ENCODE results near the gene CIDEC. TPM values are rescaled to one million over a fixed set of nuclear protein-coding genes. Genes with fewer than 3 reads are reported as not detected.
"Not testable (repeated sequence)": the region's sequence is repeated elsewhere in the genome, so short reads cannot be mapped to it uniquely, and the experiment has no call there.

Gene CIDEC
- polyA plus RNA-seq, 10 donors: 0.21 to 1.1 (median 0.41) TPM; not detected in 2

DNA sequence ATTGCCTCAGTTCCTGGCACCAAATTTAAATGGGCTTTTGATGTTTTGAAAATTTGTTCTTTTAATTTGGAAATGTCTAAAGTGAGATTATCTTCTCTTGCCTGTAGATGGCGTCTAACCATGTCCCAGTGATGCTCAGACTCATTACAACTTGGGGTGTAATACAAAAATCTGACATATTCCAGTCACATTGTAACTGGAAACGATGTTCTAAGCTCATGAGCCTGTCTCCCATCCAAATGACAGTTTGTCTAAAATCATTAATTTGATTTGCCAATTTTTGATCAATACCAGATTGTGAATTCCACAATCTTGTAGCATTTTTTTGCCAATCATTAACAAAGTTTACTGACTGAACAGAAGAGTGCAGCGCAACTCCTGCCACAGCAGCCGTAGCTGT is 31.2 kb downstream of the CIDEC start:
- DNase-seq: peak in 1 of 3 donors; percentile 41

DNA sequence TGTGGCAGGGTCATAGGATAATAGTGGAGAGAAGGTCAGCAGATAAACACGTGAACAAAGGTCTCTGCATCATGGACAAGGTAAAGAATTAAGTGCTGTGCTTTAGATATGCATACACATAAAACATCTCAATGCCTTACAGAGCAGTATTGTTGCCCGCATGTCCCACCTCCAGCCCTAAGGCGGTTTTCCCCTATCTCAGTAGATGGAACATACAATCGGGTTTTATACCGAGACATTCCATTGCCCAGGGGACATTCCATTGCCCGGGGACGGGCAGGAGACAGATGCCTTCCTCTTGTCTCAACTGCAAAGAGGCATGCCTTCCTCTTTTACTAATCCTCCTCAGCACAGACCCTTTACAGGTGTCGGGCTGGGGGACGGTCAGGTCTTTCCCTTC is 32.2 kb downstream of the CIDEC start:
- not testable (repeated sequence) for DNase-seq

DNA sequence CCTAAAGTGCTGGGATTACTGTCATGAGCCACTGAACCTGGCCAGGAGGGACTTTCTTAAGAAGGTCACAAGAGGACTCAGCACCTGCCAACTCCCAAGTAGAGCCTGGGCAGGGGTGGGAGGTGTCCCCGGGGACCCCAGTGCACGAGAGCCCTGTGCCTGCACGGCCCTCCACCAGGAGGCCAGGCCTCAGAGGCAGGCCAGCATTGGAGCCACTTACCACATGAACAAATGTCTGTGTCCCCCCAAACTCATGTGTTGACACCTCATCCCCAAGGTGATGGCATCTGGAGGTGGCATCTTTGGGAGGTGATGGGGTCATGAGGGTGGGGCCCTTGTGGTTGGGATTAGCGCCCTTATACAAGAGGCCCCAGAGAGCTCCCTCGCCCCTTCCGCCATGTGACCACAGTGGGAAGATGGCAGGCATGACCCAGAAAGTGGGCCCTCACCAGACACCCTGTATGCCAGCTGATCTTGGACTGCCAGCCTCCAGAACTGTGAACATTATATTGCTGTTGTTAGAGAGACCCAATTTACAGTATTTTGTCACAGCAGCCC is 33.0 kb downstream of the CIDEC start:
- no peak for DNase-seq

DNA sequence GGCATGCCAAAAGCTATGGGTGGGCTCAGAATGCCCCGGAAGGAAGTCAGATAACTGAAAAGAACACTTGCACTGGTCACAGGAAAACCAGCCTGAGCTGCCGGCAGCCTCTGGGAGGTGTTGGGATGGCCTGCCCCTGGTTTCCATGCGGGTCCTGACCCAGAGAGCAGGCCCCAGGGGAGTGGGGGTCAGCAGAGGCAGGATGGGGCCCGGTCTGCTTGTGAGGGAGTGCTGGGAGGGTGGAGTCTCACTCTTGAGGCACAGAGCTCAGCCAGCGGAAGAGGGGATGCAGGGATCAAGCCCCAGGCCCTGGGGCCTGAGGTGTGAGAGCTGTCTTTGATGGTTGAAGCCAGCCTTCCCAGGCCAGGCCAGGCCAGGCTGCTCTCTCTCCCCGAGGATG is 33.8 kb downstream of the CIDEC start:
- no peak for DNase-seq

DNA sequence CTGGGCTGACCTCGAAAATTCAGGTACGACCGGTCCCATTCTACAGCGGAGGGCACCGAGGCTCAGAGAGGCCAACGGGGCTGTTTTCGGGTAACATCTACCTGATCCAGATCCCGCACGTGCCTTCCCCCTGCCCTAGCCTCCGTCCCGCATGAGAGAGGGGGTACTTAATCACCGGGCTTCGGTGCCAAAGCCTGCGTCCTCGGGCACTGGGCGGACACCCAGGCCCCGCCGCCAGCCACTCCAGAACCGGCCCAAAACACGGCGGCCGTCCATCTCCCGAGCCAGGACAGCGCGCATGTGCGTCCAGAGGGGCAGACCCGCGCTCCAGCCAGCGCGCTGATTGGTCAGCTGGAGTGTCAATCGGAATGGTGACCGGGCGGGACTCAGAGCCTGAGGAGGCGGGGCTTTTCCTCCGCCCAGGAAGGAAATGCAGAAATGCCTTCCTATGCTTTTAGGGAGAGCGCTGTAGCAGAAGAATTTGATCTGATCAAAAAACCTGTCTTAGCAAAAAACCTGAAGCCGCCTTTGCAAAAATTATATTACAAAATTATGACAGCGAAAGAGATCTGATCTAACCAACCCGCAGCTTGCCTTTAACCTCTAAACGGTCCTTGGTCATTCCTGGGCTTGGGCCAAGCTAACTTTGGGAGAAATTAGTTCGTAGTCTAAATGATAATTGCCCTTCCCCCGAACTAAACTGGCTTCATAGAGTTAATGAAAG is 36.2 kb downstream of the CIDEC start, which contains the start of gene RPUSD3:
Gene RPUSD3, minus strand, starts transcription at position 294 of the 724 bp plus-strand sequence. Its CDS starts 18 bp downstream, at position 276.
- peak; percentile 96 to 99 (median 98) for DNase-seq

DNA sequence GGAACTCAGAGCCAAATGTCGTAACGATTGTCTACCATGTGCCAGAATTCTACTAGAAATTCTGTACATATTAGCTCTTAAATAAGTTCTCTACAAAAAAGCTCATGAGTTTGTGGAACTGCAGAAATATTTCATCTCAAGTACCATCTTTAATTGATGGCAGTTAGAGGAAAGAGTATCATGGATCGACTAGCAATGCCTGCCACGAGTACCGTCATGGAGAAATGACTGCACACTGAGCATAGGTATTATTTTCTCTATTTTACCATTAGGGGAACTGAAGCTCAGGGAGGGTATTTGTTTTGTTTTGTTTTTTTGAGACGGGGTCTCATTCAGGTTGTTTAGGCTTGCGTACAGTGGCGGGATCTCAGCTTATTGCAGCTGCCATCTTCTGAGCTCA is 39.0 kb downstream of the CIDEC start:
- no peak for DNase-seq

DNA sequence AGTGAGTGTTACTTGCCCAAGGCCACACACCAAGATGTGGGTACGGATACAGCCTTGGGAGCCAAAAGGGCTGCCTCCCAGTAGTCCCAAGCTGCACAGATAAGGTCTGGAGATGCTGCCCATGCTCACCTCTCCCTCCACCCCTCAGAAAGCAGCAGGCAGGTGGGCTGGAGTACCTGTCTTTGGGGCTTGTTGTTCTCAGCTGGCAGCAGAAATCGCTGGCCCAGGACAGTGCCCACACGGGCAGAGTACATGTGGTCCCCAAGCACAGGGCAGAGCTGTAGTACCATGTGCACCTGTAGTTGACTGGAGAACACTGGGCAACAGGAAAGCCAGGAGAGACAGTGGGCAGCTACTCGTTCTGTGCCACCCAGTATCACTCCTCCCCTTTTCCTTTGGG is 41.2 kb downstream of the CIDEC start:
- no peak for DNase-seq

DNA sequence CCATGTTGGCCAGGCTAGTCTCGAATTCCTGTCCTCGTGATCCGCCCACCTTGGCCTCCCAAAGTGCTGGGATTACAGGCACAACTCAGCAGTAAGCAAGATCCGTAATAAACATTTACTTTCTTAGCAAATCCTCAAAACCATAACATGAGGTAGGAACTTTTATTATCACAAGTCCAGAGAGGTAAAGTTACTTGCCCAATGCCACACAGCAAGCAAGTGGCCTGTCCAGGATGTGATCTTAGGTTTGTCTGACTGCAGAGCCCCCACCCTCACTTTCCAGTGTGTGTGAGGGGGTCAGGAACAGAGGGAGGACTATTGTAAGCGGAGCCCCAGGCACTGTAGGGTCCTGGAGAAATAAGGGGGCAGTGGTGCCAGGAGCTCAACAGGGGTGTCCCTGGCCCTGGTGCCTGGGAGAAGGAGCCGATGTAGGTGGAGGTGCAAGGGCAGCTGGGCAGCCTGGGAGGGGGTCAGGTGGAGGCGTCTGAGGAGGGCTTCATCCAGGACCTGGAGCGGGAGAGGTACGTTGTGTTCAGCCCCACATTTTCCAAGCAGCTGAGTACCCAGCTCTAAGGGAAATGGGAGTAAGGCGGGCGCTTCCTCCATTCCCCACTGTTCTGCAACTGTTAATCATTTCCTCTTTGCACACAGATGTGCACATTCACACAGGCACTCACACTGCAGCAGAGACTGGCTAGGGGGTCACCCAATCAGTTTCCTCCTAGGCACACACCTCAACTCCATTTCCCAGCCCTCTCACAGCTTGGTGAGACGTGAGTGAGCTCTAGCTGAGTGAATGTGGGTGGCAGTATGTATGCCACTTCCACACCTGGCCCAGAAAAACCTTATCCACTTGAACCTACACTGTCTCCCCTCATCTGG is 42.1 kb downstream of the CIDEC start:
- DNase-seq: no peak

DNA sequence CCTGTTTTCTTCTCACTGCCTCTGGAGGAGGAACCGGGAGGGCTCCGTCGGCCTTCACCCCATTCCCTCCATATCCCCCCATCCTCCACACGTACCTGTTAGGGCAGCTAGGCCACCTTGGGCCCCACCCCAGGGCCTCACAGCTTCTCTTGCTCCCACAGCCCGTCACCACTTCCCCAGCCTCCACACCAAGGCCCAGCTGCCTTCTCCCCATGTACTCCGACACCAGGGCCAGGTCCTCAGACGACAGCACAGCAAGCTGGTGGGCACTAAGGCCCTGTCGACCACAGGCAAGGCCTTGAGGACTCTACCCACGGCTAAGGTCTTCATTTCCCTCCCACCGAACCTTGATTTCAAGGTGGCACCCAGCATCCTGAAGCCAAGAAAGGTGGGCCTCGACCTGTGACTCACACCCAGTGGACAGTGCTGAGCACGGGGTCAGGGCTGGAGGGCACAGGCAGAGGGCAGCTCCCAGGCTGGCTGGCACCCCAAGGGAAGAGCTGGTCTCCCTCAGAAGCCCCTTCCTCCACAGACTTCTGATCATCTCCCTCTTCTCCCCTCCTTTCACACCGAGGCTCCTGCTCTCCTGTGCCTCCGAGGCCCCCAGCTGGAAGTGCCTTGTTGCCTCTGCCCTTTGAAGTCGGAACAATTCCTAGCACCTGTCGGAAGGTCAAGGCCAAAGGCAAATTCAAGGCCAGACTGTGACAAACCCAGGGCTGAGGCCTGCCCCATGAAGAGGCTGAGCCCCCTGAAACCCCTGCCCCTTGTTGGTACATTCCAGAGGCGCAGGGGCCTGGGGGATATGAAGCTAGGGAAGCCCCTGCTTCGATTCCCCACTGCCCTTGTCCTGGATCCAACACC is 45.3 kb downstream of the CIDEC start:
- DNase-seq: no peak

DNA sequence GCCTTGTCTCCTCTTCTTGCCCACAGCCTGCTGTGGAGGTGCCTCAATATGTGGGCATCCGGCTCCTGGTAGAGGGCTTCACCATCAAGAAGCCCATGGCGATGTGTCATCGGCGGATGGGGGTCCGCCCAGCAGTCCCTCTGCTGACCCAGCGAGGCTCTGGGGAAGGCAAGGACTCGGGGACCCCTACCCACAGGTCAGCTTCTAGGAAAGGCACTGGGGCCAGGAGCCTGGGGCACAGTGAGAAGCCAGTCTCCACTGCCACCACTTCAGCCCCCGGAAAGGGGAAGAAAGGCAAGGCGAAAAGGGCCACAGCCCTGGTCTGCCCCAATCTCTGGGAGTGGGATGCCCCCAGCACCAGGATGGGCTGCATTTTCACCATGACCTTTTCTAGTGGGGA is 47.0 kb downstream of the CIDEC start:
- no peak for DNase-seq

DNA sequence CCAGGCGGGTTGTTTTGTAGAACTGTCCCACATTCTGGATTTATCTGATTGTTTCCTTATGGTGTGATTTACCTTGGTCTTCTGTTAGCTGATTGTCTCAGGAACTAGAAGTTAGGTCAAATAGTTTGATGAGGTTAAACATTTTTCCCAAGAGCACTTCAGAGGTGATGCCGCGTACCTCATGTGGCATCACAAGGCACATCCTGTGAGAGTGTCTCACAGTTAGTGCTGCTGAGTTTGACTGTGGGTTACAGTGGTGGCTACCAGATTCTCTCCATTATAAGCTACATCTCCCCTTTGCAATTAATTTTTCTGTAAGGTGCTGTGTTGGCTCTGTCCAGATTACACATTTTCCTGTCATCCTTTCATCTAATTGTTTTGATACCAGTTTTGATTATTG is 48.8 kb downstream of the CIDEC start:
- DNase-seq: no peak

DNA sequence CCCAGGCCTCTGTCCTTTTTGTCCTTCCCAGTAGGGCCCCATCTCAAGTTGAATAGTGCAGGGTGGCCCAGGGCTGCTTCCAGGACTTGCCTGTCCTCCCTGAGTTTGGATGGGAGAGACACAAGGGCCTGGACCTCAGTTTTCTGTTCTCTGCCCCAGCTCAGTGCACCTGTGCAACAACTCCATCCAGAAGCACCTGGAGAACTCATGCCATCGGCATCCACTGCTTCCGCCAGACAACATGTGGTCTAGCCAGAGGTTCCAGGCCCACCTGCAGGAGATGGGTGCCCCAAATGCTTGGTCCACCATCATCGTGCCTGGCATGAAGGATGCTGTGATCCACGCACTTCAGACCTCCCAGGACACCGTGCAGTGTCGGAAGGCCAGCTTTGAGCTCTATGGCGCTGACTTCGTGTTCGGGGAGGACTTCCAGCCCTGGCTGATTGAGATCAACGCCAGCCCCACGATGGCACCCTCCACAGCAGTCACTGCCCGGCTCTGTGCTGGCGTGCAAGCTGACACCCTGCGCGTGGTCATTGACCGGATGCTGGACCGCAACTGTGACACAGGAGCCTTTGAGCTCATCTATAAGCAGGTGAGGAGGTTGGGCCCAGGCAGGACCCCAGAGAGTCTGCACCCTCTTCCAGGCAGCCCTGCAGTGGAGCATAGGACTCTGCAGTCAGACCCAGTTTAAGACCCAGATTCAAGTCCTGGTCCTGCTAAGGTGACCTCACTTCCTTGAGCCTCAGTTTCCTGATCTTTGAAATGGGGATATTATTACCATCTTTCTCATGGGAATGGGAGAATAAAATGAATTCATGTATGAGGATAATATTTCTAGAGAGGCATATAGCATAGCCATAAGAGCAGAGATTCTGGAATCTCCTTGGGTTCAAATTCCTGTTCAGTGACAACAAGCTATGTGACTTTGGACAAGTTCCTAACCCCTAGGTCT is 51.0 kb downstream of the CIDEC start:
- no peak for DNase-seq

DNA sequence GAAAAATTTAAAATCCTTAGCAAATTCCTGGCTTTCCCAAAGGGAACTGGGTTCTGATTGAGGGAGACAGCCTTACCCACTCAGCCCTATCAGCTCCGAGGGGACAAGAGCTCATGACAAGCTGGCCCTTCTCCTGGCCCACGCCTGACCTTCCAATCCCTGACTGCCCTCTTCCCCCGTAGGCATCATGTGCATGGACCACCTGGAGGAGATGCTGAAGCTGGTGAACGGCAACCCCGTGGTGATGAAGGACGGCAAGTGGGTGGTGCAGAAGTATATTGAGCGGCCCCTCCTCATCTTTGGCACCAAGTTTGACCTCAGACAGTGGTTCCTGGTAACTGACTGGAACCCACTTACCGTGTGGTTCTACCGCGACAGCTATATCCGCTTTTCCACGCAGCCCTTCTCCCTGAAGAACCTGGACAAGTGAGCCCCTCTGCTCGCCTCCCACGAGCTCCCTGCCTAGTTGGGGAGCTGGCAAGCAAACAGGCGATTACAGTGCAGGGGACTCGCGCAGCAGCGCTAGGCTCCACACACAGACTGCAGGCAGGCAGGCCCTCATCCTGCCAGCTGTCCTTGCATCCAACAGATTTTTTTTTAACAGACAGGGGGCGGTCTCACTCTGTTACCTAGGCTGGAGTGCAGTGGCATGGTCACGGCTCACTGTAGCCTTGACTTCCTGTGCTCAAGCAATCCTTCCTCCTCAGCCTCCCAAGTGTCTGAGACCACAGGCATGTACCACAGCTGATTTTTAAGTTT is 53.1 kb downstream of the CIDEC start:
- DNase-seq: no peak

DNA sequence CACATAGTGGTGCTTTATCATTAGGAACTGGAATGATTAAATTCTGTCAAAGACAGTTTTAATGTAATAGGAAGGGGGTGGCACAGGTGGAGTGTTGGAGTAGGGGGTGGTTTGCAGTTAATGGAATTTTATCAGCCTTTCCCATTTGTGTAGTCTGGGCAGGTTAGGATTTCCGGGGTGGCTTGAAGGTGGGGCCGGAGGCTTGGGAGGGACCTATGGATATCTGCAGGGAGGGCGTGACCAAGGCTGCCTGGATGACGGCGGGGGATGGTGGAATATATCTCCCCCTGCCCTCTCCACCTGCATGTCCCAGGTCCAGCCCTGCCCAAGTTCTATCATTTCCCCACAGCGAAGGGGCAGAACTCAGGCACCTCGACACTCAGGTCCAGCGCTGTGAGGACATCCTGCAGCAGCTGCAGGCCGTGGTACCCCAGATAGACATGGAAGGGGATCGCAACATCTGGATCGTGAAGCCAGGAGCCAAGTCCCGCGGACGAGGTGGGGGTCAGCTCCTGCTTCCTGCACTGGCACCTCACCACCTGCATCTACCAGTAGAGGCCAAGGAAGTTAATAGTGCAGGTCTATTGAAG is 54.5 kb downstream of the CIDEC start:
- no peak for DNase-seq

DNA sequence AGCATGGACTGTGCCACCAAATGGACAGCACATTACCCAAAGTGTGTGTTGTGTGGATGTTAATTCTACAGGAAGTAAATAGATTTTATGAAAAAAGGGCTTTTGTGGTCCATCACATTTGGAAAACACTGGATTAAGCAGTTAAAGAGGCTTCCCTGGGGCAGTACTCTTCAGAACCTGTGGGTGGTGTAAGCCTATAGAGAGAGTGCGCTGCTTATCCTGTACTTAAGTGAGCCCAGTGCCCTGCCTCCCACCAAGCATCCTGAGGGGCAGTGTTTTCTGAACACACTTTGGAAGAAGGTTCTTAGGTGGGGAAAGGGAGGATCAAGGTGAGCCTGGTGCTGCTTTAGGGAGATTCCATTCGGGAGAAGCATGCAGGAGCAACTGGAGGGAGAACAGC is 59.1 kb downstream of the CIDEC start:
- no peak for DNase-seq

DNA sequence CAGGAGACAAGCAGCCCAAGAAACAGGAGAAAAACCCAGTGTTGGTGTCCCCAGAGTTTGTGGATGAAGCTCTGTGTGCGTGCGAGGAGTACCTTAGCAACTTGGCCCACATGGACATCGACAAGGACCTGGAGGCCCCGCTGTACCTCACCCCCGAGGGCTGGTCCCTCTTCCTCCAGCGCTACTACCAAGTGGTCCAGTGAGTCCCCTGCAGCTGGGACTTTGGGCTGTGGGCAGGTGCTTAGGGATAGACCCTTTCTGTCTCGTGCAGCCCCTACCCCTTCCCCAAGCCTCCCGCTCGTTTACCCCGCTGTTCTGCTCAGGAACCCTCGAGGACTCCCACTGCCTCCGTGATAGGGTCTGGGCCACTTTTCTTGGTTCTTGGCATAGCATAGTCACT is 59.5 kb downstream of the CIDEC start:
- no peak for DNase-seq

DNA sequence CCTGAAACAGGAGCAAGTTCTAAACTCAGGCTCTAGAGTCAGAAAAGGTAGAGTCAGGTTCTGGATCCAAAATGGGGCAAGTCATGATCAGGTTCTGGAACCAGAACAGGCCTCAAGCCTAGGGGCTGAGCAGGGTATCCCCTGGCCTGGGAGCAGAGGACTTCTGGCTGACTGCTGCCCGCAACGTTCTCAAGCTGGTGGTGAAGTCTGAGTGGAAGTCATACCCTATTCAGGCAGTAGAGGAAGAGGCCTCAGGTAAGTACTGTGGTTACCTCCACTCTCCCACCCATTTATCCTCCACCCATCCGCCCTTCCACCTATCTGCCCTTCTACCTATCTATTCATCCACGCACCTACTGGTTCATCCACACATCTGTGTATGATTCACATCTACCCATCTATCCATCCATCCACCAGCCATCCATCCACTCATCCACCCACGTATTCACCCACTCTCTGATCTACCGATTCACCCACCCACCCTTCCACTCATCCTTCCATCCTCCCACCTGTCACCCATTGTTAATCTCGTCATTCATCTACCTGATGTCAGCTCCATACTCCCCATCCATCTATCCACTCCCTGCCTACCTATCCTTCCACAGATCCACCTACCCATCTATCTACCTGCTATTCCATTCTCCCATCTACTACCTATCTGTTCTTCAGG is 61.3 kb downstream of the CIDEC start:
- no peak for DNase-seq

DNA sequence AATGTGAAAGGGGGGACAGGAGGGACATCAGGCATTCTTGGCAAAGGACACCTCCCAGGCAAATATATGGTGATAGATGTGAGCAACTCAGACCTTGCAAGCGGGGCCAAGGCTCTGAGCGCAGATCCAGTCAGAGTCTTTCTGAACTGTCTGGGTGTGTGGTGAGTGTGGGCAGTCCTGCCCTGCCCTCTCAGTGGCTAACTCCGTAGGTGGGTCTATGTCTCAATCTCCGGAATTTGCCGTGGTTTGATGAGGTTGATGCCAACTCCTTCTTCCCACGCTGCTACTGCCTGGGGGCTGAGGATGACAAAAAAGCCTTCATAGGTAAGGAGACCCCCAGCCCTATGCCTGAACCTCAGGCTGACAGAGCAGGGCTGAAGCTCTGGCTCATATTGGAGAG is 62.6 kb downstream of the CIDEC start:
- no peak for DNase-seq
